K562 (cell line): Measurements from ENCODE around the gene KLK15. TPM values are rescaled to one million over a fixed set of nuclear protein-coding genes. Genes with fewer than 3 reads are reported as not detected.
A peak's percentile ranks its signal among the peaks of the same experiment; 100 is the strongest.

Experiments
- CHD4 ChIP-seq: fragments of 200-600 bp; sonication (generic); IDR thresholded peaks from 3 replicates; pipeline ENCODE4 v1.6.1; 2012; ENCODE audit warnings: low read depth, mild to moderate bottlenecking, mixed read lengths, low read length, inconsistent platforms; ENCODE audit not compliant: insufficient read depth, insufficient replicate concordance, poor library complexity, severe bottlenecking
- ETV6 ChIP-seq, 3 experiments: fragments of 150-350 bp in 1 of 3; sonication (generic) in 1 of 3; formaldehyde crosslinking in 1 of 3; IDR thresholded peaks; 2 replicates each; pipeline versions ENCODE4 v1.6.1 to v1.8.0; 2014 to 2022; ENCODE audit warnings: borderline replicate concordance in 2 of 3, low read depth in 2 of 3, antibody characterized with exemption in 1 of 3, low read length in 1 of 3, mild to moderate bottlenecking in 1 of 3, missing genetic modification reagents in 1 of 3
- FOXK2 ChIP-seq, 2 experiments: fragments of 450-650 bp; IDR thresholded peaks in 1 of 2; conservative IDR thresholded peaks in 1 of 2; 2 replicates each; pipeline ENCODE4 v1.6.1; 2016; ENCODE audit warnings: low read depth in 2 of 2, mild to moderate bottlenecking in 1 of 2
- HDAC8 ChIP-seq: fragments of 450-650 bp; IDR thresholded peaks from 2 replicates; pipeline ENCODE4 v1.6.1; 2016; ENCODE audit warnings: mild to moderate bottlenecking, missing genetic modification characterization, moderate library complexity, missing compliant biosample characterization
- POLR2A ChIP-seq: fragments of 450-650 bp; conservative IDR thresholded peaks from 2 replicates; pipeline ENCODE4 v1.6.1; 2016
- SOX6 ChIP-seq: fragments of 450-650 bp; IDR thresholded peaks from 2 replicates; pipeline ENCODE4 v1.6.1; 2014; ENCODE audit warnings: mild to moderate bottlenecking
- TGIF2 ChIP-seq: sonication (generic); formaldehyde crosslinking; IDR thresholded peaks from 2 replicates; pipeline ENCODE4 v1.8.1; 2022; ENCODE audit warnings: mild to moderate bottlenecking, missing genetic modification reagents, moderate library complexity
- U2AF2 ChIP-seq: fragments of 200-400 bp; formaldehyde crosslinking; optimal IDR thresholded peaks from 2 replicates; pipeline ENCODE3; 2017; ENCODE audit warnings: low read depth, mild to moderate bottlenecking, low read length
- YBX1 ChIP-seq: fragments of 450-650 bp; IDR thresholded peaks from 2 replicates; pipeline ENCODE4 v1.7.1; 2016; ENCODE audit warnings: mild to moderate bottlenecking
- ZNF778 ChIP-seq: fragments of 450-650 bp; formaldehyde crosslinking; IDR thresholded peaks from 2 replicates; pipeline ENCODE4 v1.4.0; 2020; ENCODE audit warnings: mild to moderate bottlenecking, moderate library complexity
- polyA plus RNA-seq, 8 experiments: library from polyadenylated mRNA; depleted of rRNA in 4 of 8; stranded (reverse) in 5 of 8; unstranded in 3 of 8; fragments of >200 nt; fragmentation: Nextera tagmentation in 2 of 8; fragmentation: Illumina TruSeq in 1 of 8; extraction: Ambion mirVana in 2 of 8; extraction: Trizol in 1 of 8; gene quantifications; 2 replicates each; pipeline versions ENCODE4 v1.2.1 to v1.2.3, GENCODE V29; 2011 to 2014; ENCODE audit warnings: inconsistent platforms in 1 of 8, missing spikeins in 1 of 8
- total RNA-seq, 7 experiments: library from RNA; depleted of rRNA in 6 of 7; stranded (reverse); fragments of >200 nt in 6 of 7; fragmentation: Illumina TruSeq in 2 of 7; extraction: Trizol in 2 of 7; gene quantifications; 2 replicates each; pipeline versions ENCODE4 v1.2.1 to v1.2.3, GENCODE V29; 2011 to 2021; ENCODE audit warnings: low replicate concordance in 1 of 7
- TF ChIP-seq, protein P1 (sequence below): fragments of 250-450 bp; sonication (Bioruptor Pico); IDR thresholded peaks from 2 replicates; pipeline ENCODE4 v1.4.0; 2020; ENCODE audit warnings: mild to moderate bottlenecking
- TF ChIP-seq, protein P2 (sequence below): fragments of 150-350 bp; IDR thresholded peaks from 2 replicates; pipeline ENCODE4 v1.6.1; 2014; ENCODE audit warnings: low read depth, mild to moderate bottlenecking, low read length, borderline replicate concordance
- TF ChIP-seq, protein P3 (sequence below): fragments of 250-450 bp; sonication (Bioruptor Pico); IDR thresholded peaks from 2 replicates; pipeline ENCODE4 v1.4.0; 2020; ENCODE audit warnings: mild to moderate bottlenecking, moderate library complexity

Gene KLK15
- total and polyA plus RNA-seq, 9 of the 15 experiments (the other 6 are each of a cell fraction or from before 2014, with no cell fraction given): not detected

DNA sequence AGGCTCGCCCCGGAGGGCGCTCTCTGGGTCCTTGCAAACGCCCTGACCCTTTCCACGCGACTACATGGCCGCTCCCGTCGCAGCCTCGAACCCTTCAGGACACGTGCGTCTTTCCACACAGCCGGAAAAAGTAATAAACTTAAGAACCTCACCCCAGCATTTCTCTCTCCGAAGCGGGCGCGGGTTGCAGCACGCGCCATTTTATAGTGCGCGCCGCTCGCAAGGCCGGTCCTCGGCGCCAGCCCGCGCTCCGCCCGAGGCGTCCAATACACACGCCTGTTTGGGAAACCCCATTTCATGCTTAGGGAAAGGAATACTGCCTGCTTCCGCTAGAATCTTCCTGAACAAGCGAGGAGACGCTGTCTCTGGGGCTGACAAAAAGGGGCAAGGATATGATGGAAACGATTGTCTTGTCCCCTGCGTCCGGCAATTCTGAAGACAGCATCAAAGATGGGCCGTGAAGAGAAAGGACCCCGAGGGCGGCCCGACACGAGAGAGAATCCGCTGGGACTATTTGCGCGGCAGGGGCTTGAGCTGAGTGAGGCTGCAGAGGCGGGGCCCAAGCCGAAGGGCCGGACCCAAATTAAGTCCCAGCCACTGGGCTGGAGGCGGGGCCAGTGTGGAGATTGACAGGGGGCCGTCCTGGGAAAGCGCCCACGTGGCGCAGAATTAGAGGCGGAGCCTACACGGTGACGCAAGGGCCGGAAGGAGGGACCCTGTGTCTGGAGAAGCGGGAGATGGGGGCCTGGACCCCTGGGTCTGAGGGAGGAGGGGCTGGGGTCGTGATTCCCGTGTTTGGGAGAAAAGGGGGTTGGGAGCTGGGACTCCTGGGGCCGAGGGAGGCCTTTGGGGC is 28.7 kb downstream of the KLK15 start (continued):
- TF ChIP-seq, protein P1, sequence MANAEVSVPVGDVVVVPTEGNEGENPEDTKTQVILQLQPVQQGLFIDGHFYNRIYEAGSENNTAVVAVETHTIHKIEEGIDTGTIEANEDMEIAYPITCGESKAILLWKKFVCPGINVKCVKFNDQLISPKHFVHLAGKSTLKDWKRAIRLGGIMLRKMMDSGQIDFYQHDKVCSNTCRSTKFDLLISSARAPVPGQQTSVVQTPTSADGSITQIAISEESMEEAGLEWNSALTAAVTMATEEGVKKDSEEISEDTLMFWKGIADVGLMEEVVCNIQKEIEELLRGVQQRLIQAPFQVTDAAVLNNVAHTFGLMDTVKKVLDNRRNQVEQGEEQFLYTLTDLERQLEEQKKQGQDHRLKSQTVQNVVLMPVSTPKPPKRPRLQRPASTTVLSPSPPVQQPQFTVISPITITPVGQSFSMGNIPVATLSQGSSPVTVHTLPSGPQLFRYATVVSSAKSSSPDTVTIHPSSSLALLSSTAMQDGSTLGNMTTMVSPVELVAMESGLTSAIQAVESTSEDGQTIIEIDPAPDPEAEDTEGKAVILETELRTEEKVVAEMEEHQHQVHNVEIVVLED (CRISPR knock-in tag): peak; percentile 60
- TF ChIP-seq TGIF2 (CRISPR knock-in tag) (no peak), SOX6 (peak; percentile 43), ETV6 (IDR thresholded peaks at IDR 0.05; ENCODE audit: borderline replicate concordance in 1 of 2, low read depth in 2 of 2, low read length in 1 of 2) (no peak), ETV6 (CRISPR knock-in tag; IDR thresholded peaks at IDR 0.05; ENCODE audit: borderline replicate concordance) (no peak), POLR2A (peak; percentile 99), U2AF2 (no peak), CHD4 (no peak), ZNF778 (CRISPR knock-in tag) (no peak), FOXK2 (conservative IDR thresholded peaks at IDR 0.05 in 1 of 2, IDR thresholded peaks at IDR 0.05 in 1 of 2; ENCODE audit: low read depth in 2 of 2) (peak in 1 of 2 experiments; percentile 29; a peak in 3 of 4 replicates), YBX1 (no peak), HDAC8 (tag) (no peak)
- TF ChIP-seq, protein P2, sequence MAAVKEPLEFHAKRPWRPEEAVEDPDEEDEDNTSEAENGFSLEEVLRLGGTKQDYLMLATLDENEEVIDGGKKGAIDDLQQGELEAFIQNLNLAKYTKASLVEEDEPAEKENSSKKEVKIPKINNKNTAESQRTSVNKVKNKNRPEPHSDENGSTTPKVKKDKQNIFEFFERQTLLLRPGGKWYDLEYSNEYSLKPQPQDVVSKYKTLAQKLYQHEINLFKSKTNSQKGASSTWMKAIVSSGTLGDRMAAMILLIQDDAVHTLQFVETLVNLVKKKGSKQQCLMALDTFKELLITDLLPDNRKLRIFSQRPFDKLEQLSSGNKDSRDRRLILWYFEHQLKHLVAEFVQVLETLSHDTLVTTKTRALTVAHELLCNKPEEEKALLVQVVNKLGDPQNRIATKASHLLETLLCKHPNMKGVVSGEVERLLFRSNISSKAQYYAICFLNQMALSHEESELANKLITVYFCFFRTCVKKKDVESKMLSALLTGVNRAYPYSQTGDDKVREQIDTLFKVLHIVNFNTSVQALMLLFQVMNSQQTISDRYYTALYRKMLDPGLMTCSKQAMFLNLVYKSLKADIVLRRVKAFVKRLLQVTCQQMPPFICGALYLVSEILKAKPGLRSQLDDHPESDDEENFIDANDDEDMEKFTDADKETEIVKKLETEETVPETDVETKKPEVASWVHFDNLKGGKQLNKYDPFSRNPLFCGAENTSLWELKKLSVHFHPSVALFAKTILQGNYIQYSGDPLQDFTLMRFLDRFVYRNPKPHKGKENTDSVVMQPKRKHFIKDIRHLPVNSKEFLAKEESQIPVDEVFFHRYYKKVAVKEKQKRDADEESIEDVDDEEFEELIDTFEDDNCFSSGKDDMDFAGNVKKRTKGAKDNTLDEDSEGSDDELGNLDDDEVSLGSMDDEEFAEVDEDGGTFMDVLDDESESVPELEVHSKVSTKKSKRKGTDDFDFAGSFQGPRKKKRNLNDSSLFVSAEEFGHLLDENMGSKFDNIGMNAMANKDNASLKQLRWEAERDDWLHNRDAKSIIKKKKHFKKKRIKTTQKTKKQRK: no peak
- TF ChIP-seq, protein P3, sequence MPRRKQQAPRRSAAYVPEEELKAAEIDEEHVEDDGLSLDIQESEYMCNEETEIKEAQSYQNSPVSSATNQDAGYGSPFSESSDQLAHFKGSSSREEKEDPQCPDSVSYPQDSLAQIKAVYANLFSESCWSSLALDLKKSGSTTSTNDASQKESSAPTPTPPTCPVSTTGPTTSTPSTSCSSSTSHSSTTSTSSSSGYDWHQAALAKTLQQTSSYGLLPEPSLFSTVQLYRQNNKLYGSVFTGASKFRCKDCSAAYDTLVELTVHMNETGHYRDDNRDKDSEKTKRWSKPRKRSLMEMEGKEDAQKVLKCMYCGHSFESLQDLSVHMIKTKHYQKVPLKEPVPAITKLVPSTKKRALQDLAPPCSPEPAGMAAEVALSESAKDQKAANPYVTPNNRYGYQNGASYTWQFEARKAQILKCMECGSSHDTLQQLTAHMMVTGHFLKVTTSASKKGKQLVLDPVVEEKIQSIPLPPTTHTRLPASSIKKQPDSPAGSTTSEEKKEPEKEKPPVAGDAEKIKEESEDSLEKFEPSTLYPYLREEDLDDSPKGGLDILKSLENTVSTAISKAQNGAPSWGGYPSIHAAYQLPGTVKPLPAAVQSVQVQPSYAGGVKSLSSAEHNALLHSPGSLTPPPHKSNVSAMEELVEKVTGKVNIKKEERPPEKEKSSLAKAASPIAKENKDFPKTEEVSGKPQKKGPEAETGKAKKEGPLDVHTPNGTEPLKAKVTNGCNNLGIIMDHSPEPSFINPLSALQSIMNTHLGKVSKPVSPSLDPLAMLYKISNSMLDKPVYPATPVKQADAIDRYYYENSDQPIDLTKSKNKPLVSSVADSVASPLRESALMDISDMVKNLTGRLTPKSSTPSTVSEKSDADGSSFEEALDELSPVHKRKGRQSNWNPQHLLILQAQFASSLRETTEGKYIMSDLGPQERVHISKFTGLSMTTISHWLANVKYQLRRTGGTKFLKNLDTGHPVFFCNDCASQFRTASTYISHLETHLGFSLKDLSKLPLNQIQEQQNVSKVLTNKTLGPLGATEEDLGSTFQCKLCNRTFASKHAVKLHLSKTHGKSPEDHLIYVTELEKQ (CRISPR knock-in tag): no peak
